Epidermal melanocyte (primary cell): ENCODE data around the gene CCDC137.

Experiments
- DNase-seq: peaks from one replicate; pipeline ENCODE4 v3.0.0; 2011; ENCODE audit warnings: low spot score; ENCODE audit not compliant: insufficient read length

CCDC137 gene

GRCh38 chr17:81700353-81701287 is 34.1 kb downstream of the CCDC137 start:
- DNase-seq = no peak

GRCh38 chr17:81701288-81702071 is 34.9 kb downstream of the CCDC137 start:
- DNase-seq = no peak

GRCh38 chr17:81702934-81703746 is 36.6 kb downstream of the CCDC137 start, which contains the start of gene MRPL12:
Gene MRPL12 (plus strand): TSS chr17:81703367. CDS start chr17:81703502, 135 bp downstream.
- DNase-seq = peak; percentile 100

- DNase-seq = peak; percentile 52
Observed at GRCh38 chr17:81703747-81704654, 37.5 kb downstream of the CCDC137 start.

- DNase-seq = no peak
Observed at GRCh38 chr17:81705518-81706231, 39.1 kb downstream of the CCDC137 start.

GRCh38 chr17:81706232-81706611 is 39.7 kb downstream of the CCDC137 start:
- no peak for DNase-seq

GRCh38 chr17:81706757-81707624 is 40.5 kb downstream of the CCDC137 start:
- no peak for DNase-seq

- DNase-seq = no peak
Observed at GRCh38 chr17:81707725-81708646, 41.4 kb downstream of the CCDC137 start.

- no peak for DNase-seq
Observed at GRCh38 chr17:81708739-81709185, 42.2 kb downstream of the CCDC137 start.

- DNase-seq = no peak
Observed at GRCh38 chr17:81710514-81711308, 44.2 kb downstream of the CCDC137 start.

GRCh38 chr17:81711814-81712467 is 45.4 kb downstream of the CCDC137 start, which contains the start of gene SLC25A10:
Gene SLC25A10 (plus strand): TSS chr17:81712284. CDS start chr17:81712427, 143 bp downstream.
- DNase-seq = peak; percentile 87

- DNase-seq = no peak
Observed at GRCh38 chr17:81712468-81713003, 46.0 kb downstream of the CCDC137 start.

GRCh38 chr17:81713004-81713555 is 46.5 kb downstream of the CCDC137 start:
- peak; percentile 89 for DNase-seq

- no peak for DNase-seq
Observed at GRCh38 chr17:81713556-81714411, 47.2 kb downstream of the CCDC137 start.
